ENCODE results near the gene ERVK3-1. TPM values are rescaled to one million over a fixed set of nuclear protein-coding genes. Genes with fewer than 3 reads are reported as not detected.

The ERVK3-1 gene
- total and polyA plus RNA-seq, 2 of the 8 experiments (the other 6 are each of a cell fraction or from before 2014, with no cell fraction given): 29.9 to 31.5 TPM

- 0 out of 7 replicates have a peak, but pooled peaks cover 0 to 3% (median 0%) of the 10 kb centered on the region in 4 experiments for H3K27me3 ChIP-seq (replicated peaks in 1 of 4; ENCODE audit: control insufficient read depth in 3 of 4, extremely low read depth in 1 of 4, insufficient read depth in 3 of 4, low read length in 3 of 4)
These were observed 45.1 kb downstream of the ERVK3-1 start for GRCh38 chr19:58350001-58350861.

More at GRCh38 chr19:58350001-58350861, 45.1 kb downstream of the ERVK3-1 start:
- H2BK120ac ChIP-seq (replicated peaks; ENCODE audit: low read depth, low read length): no peak overlapping the region
- H3K4me2 ChIP-seq (ENCODE audit: insufficient read depth in 1 of 2, low read depth in 2 of 2, low read length in 2 of 2): no peak overlapping the region
- H4K91ac ChIP-seq (replicated peaks; ENCODE audit: insufficient read length, low read length): no peak overlapping the region
- H3K79me1 ChIP-seq (ENCODE audit: low read depth, low read length): no peaks in the 10 kb centered on the region
- no peak overlapping the region for H2AFZ ChIP-seq (ENCODE audit: low read length)
- H4K8ac ChIP-seq (ENCODE audit: extremely low read depth, insufficient read depth, low read length): peak overlapping the region; percentile 68; the same call in 1 of the 2 replicates
- H3K18ac ChIP-seq (ENCODE audit: extremely low read depth, low read length): no peak overlapping the region
- DNase-seq (ENCODE audit: low read depth in 1 of 2, low spot score in 2 of 2) (no peak), FAIRE-seq (no peak)
- H2BK15ac ChIP-seq (ENCODE audit: low read length): no peak overlapping the region
- no peak overlapping the region for H2BK5ac ChIP-seq (ENCODE audit: low read depth, low read length)
- no peaks in the 10 kb centered on the region; a peak in 1 of 7 replicates for H3K4me1 ChIP-seq (replicated peaks in 1 of 4; ENCODE audit: control insufficient read depth in 3 of 4, insufficient read depth in 4 of 4, low read length in 3 of 4)
- H3K79me2 ChIP-seq (ENCODE audit: control insufficient read depth in 1 of 2, insufficient read depth in 2 of 2, low read length in 2 of 2): no peaks in the 10 kb centered on the region
- H4K20me1 ChIP-seq (replicated peaks in 1 of 2; ENCODE audit: control insufficient read depth in 1 of 2, insufficient read depth in 2 of 2, low read length in 2 of 2): peaks cover 0 to 3% of the 10 kb centered on the region in 2 experiments
- H3K4me3 ChIP-seq (ENCODE audit: extremely low read depth in 1 of 4, insufficient read depth in 2 of 4, low read depth in 3 of 4, low read length in 4 of 4): no peak overlapping the region
- no peaks in the 10 kb centered on the region for H3K36me3 ChIP-seq (ENCODE audit: control insufficient read depth in 2 of 4, insufficient read depth in 4 of 4, low read length in 3 of 4)
- no peak overlapping the region for H3K23ac ChIP-seq (ENCODE audit: insufficient read length)
- no peaks in the 10 kb centered on the region for H3K9me3 ChIP-seq (ENCODE audit: insufficient read depth in 2 of 2, low read depth in 1 of 2, low read length in 1 of 2)
- no peak overlapping the region for H2BK12ac ChIP-seq (ENCODE audit: low read depth, low read length)
- WGBS, 2 experiments (ENCODE audit: extremely low coverage in 1 of 2, insufficient coverage in 1 of 2, insufficient read length in 1 of 2, insufficient replicate concordance in 2 of 2, low coverage in 1 of 2, low lambda C conversion rate in 2 of 2, missing lambda C conversion rate in 1 of 2): 95% methylated on average over 60 of the region's 84 CpGs; no CpG with 5 or more reads in 1 of the 2 experiments
- H3K27ac ChIP-seq (ENCODE audit: low read depth, low read length): no peak overlapping the region
- no peak overlapping the region for H3K56ac ChIP-seq (replicated peaks; ENCODE audit: insufficient read length, low read depth, low read length)
- no peak overlapping the region for H4K5ac ChIP-seq (ENCODE audit: insufficient read length, low read depth, low read length)
- no peak overlapping the region for H3K14ac ChIP-seq (ENCODE audit: insufficient read length)
- H3K4ac ChIP-seq (replicated peaks; ENCODE audit: insufficient read length, low read depth, low read length): no peak overlapping the region
- H2AK5ac ChIP-seq (ENCODE audit: low read depth, low read length): no peak overlapping the region
- H3K9ac ChIP-seq (replicated peaks in 1 of 4; ENCODE audit: extremely low read depth in 1 of 4, low read depth in 3 of 4, low read length in 3 of 4): no peak overlapping the region
- peaks cover 9% of the 10 kb centered on the region for H3K23me2 ChIP-seq (ENCODE audit: low read depth, low read length)
- 0 out of 2 replicates have a peak, but pooled peaks have one; percentile 26 for TF ChIP-seq GABPA (IDR thresholded peaks at IDR 0.05; ENCODE audit: borderline replicate concordance, insufficient read depth, low read length)
- TF ChIP-seq KDM4A (IDR thresholded peaks at IDR 0.05; ENCODE audit: low read depth, low read length, severe bottlenecking): no peak
- no peak for TF ChIP-seq ATF3 (IDR thresholded peaks at IDR 0.05; ENCODE audit: insufficient read depth, low read depth, low read length)
- ChIA-PET CTCF (ENCODE audit: partially characterized antibody) (interaction anchor here (0.6 to 2.9 kb wide), 5 partner anchors 11 to 131 kb away, joined by 3 to 14 read pairs (median 3); partner anchors contain the start of gene ZNF497), POLR2A (ENCODE audit: partially characterized antibody) (interaction anchor here (1.1 to 11.4 kb wide), 2 partner anchors 12 to 118 kb away, joined by 3 to 102 read pairs; partner anchors contain the start of gene ZNF497)
- no peak overlapping the region for H2BK20ac ChIP-seq (ENCODE audit: low read length)
